GM13977 (cell line): ENCODE results near the gene GZMM.

ENCODE experiments used
- DNase-seq: peaks from one replicate; pipeline ENCODE4 v3.0.0; 2012; ENCODE audit warnings: low spot score
- in situ Hi-C: fragments of 300-500 bp; cut with MboI; formaldehyde crosslinking; loops from one replicate; pipeline ENCODE4 v1.12.0; 2022; ENCODE audit warnings: low sequenced_read_pairs, low pct_unique_long_range_greater_than_20kb, mixed read lengths, inconsistent platforms; ENCODE audit not compliant: unreplicated experiment
- TF ChIP-seq, protein P1 (sequence below): IDR thresholded peaks from 2 replicates; pipeline ENCODE4 v1.5.1; 2012; ENCODE audit warnings: mild to moderate bottlenecking, control low read depth; ENCODE audit not compliant: insufficient read depth; ENCODE audit errors: extremely low read depth, missing control alignments

Gene GZMM

GRCh38 chr19:593505-593904 lies 49.7 kb downstream of the GZMM start:
- in situ Hi-C loops, result loop anchor here (25.0 kb wide), 1 partner anchor 144 kb away; no protein-coding TSS in a partner anchor
- DNase-seq, result no peak
- TF ChIP-seq, protein P1, sequence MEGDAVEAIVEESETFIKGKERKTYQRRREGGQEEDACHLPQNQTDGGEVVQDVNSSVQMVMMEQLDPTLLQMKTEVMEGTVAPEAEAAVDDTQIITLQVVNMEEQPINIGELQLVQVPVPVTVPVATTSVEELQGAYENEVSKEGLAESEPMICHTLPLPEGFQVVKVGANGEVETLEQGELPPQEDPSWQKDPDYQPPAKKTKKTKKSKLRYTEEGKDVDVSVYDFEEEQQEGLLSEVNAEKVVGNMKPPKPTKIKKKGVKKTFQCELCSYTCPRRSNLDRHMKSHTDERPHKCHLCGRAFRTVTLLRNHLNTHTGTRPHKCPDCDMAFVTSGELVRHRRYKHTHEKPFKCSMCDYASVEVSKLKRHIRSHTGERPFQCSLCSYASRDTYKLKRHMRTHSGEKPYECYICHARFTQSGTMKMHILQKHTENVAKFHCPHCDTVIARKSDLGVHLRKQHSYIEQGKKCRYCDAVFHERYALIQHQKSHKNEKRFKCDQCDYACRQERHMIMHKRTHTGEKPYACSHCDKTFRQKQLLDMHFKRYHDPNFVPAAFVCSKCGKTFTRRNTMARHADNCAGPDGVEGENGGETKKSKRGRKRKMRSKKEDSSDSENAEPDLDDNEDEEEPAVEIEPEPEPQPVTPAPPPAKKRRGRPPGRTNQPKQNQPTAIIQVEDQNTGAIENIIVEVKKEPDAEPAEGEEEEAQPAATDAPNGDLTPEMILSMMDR, result no peak

GRCh38 chr19:594265-594870 lies 50.5 kb downstream of the GZMM start:
- in situ Hi-C loops, result loop anchor here (25.0 kb wide), 1 partner anchor 143 kb away; no protein-coding TSS in a partner anchor
- TF ChIP-seq, protein P1, result no peak
- DNase-seq, result no peak

- in situ Hi-C loops, result loop anchor here (25.0 kb wide), 1 partner anchor 142 kb away; no protein-coding TSS in a partner anchor
- DNase-seq, result no peak
- TF ChIP-seq, protein P1, result no peak
These were observed 51.7 kb downstream of the GZMM start for GRCh38 chr19:595326-596262.

DNA sequence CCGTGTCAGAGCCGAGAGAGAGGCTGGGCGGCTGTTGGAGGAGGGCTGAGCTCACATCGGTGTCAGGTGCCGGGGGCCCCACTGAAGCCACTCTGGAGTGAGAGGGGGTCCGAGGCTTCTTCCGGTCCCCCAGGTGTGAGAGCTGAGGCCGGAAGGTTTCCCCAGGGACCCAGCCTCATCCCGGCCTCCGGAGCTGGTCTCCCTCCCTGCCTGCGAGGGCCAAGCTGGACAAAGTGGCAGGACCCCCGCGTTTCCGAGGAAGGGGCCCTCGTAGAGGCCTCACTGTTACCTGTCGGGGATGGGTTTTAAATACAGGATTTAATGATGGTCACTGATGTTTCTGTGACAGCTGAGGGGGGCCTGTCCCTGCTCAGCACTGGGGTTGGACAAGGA lies 52.4 kb downstream of the GZMM start:
- DNase-seq, result no peak
- TF ChIP-seq, protein P1, result no peak
- in situ Hi-C loops, result loop anchor here (25.0 kb wide), 1 partner anchor 141 kb away; no protein-coding TSS in a partner anchor

DNA sequence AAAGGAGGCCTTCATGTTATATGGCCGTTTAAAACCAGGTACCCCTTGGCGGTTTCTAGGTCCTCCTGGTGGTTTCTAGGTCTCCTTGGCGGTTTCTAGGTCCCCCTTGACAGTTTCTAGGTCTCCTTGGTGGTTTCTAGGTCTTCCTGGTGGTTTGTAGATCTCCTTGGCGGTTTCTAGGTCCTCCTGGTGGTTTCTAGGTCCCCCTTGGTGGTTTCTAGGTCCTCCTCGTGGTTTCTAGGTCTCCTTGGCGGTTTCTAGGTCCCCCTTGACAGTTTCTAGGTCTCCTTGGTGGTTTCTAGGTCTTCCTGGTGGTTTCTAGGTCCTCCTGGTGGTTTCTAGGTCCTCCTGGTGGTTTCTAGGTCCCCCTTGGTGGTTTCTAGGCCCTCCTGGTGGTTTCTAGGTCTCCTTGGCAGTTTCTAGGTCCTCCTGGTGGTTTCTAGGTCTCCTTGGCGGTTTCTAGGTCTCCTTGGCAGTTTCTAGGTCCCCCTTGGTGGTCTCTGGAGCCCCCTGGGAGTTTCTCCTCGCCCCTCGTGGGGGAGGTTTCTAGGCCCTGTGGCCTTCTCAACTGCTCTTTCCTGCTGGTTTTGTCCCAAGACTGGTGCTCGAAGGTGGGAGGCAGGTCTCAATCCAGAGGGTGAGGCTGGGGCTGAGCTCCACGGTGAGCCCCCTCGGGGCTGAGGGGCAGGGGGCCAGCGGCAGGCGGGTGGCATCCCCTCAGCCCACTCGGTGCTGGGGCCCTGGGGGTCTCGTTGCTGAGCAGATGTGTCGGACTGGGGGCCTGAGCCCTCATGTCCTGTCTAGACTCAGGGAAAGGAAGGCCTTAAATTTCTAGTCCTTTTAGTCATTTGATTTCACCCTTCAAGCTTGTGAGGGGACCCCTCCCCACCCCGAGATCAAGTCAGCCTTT lies 53.8 kb downstream of the GZMM start:
- in situ Hi-C loops, result loop anchor here (25.0 kb wide), 1 partner anchor 140 kb away; no protein-coding TSS in a partner anchor

More for the DNA sequence above, 53.8 kb downstream of the GZMM start:
- TF ChIP-seq, protein P1, result no peak
- DNase-seq, result no peak
